Measurements from ENCODE around the gene XPO1.

DNA sequence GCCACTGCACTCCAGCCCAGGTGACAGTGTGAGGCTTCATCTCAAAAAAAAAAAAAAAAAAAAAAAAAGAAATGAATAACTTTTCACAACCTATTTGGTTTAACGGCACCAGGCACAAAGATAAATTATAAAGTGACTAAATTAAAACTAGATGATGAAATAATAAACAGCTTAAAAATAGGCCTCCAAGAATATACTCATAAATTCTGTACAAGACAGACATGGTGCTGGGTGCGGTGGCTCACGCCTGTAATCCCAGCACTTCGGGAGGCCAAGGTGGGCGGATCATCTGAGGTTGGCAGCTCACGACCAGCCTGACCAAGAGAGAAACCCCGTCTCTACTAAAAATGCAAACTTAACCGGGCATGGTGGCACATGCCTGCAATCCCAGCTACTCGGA lies 87.0 kb downstream of the XPO1 start:
- TF ChIP-seq CTCF (conservative IDR thresholded peaks at IDR 0.05; ENCODE audit: low read depth, low read length) (no peak), RFX5 (IDR thresholded peaks at IDR 0.05; ENCODE audit: low read depth, low read length) (no peak), CEBPB (IDR thresholded peaks at IDR 0.05; ENCODE audit: low read depth, low read length) (no peak), POLR2A (IDR thresholded peaks at IDR 0.05; ENCODE audit: low read depth, low read length) (no peak), USF2 (IDR thresholded peaks at IDR 0.05; ENCODE audit: low read depth, low read length) (no peak), SMC3 (IDR thresholded peaks at IDR 0.05; ENCODE audit: low read depth, low read length) (no peak), CHD1 (IDR thresholded peaks at IDR 0.05; ENCODE audit: low read depth, low read length) (no peak), MXI1 (IDR thresholded peaks at IDR 0.05; ENCODE audit: borderline replicate concordance, low read depth, low read length) (no peak), BHLHE40 (IDR thresholded peaks at IDR 0.05; ENCODE audit: low read depth, low read length) (no peak), RCOR1 (IDR thresholded peaks at IDR 0.05; ENCODE audit: insufficient replicate concordance, low read length) (no peak), RAD21 (IDR thresholded peaks at IDR 0.05; ENCODE audit: low read length) (no peak), FOS (IDR thresholded peaks at IDR 0.05; ENCODE audit: low read depth, low read length) (no peak)
- TF ChIP-seq, protein P1, sequence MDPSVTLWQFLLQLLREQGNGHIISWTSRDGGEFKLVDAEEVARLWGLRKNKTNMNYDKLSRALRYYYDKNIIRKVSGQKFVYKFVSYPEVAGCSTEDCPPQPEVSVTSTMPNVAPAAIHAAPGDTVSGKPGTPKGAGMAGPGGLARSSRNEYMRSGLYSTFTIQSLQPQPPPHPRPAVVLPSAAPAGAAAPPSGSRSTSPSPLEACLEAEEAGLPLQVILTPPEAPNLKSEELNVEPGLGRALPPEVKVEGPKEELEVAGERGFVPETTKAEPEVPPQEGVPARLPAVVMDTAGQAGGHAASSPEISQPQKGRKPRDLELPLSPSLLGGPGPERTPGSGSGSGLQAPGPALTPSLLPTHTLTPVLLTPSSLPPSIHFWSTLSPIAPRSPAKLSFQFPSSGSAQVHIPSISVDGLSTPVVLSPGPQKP (IDR thresholded peaks at IDR 0.05; ENCODE audit: borderline replicate concordance, low read depth, low read length) = no peak
